NCI-H1436 (cell line): ENCODE measurements around the gene ZNF618.
"Not testable (repeated sequence)": the region's sequence is repeated elsewhere in the genome, so short reads cannot be mapped to it uniquely, and the experiment has no call there.

ENCODE experiments used
- DNase-seq: peaks from one replicate; lab custom pipeline; 2025; lab: John Stamatoyannopoulos, UW

The ZNF618 gene

DNA sequence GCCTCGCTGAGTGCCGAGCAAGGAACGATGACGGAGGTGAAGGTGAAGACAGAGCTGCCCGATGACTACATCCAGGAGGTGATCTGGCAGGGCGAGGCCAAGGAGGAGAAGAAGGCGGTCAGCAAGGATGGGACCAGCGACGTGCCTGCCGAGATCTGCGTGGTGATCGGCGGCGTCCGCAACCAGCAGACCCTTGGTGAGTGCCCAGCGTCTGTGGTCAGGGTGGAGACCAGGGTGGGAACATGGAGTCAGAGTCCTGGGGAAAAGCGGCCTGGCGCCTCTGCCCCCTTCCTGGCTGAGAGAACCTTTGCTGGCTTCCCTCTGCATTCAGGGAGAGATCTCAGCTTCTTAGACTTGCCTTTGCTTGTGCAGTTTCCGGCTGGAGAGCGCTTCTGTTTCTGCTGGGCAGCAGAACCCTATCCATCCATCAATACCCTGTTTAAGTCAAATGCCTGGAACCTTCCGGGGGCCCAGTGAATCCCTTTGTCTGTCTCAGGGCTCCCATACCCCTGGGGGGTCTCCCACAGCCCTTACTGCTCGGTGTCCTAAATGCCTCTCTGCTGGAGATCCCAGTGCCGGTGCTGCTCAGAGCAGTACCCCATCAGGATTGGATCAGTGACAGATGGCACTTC is 112.4 kb downstream of the ZNF618 start:
- DNase-seq, result no peak

DNA sequence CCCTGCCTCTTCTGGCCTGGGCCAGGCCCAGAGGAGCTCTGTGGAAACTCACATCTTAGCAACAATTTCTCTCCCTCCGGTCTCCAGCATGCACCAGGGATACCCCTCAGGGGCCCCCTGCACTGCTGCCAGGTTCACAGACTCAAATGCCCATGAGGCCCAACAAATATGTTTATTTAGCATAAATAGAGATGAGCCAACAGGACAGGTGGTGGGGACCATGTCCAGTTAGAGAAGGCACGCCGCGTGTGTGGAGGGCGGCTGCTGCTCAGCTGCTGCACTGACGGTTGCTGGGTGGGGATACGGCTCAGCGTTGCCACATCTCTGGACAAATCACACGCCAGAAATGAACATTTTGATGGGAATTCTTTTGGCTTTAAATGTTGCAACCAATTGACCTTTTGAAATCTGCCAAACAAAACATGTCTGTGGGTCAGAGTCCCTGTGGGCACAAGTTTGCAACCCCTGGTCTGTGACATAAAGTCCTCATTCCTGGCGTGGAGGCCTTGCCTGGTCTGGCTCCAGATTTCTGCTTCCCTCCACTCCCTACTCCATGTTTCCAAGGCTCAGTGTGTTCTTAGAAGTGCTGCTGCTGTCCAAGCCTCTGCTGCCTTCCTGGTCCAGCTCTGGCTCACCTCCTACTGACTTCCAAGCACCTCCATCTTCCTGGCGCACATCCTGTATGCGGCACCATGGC is 113.1 kb downstream of the ZNF618 start:
- no peak for DNase-seq

DNA sequence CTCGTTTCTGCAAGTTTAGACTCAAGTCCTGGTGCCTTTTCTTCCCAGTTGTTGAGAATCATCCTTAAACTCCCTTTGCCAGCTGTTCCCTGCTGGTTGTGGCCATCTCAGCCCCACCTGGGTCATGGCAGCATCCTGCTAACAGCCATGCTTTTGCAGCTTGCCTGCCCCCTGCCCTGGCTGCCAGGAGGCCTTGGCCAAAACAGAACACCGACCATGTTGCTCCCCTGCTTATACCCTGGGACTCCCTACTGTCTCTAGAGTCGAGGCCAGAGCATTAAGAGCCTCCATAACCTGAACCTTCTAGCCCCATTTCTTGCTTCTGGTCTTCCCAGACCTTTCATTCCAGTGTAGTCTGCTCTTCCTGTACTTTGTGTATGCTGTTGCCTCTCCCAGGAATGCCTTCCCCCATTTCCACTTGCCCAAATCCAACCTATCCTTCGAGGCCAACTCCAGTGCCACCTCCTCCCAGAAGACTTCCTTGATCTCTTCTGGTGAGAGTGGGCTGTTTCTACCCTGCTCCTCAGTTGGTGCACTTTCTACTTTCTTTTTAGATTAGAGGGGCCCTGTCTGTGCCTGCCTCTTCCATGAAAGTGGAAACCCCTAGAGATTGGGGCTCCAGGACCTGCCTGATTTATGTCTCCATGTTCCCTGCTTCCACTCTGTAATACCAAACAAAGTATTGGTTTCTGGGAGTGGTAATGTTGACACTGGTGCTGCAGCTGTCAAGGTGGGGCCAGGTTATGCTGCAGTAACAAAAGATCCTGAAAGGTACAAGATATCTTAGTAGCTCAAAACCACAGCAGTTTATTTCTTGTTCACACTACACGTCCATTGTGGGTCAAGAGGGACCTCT is 113.8 kb downstream of the ZNF618 start:
- no peak for DNase-seq

DNA sequence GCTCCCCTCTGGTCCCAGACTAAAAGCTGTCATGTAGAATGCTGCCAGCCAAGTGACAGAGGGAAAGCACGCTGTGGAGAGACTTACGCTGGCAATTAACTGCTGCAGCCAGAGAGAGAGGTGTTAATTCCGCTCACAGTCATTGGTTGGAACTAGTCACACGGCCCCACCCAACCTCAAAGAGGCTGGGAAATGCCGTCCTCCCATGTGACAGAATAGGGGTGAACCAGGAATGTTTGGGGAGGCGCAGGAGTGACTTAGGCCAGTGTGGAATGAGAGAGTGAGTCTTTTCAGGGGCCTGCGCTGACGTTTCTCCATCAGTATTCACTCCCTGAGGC is 114.4 kb downstream of the ZNF618 start:
- no peak for DNase-seq

DNA sequence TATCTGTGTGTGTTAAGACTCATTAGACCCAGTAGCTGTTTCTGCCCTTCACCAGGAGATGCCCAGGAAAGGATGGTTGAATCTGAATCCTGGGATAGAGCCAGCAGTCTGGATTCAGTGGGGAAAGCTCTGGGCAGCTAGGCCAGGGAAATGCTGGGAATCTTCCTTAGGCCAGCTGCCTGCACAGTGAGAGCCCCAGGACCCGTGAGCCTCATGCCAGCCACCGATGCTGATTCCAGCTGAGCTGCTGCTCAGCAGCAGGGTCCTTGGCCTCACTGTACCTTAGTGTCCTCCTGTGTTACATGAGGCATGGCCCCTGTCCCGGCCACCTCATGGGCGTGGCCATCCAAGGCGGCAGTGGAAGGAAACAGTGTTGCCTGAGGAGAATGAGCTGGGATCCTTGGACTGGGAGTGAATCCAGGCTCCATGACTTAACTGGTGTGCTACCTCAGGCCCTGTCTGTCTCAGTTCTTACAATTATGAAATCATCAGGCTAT is 114.9 kb downstream of the ZNF618 start:
- no peak for DNase-seq

DNA sequence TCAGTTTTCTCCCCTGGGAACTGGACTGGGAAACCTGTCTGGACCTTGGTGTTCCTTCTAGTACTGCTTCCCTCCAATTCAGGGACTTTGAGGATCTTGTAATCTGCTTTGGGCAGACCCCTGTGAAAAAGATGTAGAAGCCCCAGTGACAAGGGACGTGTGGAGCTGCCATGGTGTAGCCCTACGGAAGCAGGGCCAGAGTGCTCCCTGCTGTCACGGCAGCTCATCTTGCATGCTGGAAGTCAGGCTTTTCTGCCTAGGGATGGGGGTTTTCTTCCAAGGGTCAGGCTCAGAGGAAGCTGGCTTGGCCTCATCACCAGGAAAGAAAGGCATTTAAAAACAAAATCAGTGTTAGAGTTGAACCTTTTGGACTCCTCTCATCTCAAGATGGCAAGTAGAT is 115.6 kb downstream of the ZNF618 start:
- DNase-seq, result no peak

DNA sequence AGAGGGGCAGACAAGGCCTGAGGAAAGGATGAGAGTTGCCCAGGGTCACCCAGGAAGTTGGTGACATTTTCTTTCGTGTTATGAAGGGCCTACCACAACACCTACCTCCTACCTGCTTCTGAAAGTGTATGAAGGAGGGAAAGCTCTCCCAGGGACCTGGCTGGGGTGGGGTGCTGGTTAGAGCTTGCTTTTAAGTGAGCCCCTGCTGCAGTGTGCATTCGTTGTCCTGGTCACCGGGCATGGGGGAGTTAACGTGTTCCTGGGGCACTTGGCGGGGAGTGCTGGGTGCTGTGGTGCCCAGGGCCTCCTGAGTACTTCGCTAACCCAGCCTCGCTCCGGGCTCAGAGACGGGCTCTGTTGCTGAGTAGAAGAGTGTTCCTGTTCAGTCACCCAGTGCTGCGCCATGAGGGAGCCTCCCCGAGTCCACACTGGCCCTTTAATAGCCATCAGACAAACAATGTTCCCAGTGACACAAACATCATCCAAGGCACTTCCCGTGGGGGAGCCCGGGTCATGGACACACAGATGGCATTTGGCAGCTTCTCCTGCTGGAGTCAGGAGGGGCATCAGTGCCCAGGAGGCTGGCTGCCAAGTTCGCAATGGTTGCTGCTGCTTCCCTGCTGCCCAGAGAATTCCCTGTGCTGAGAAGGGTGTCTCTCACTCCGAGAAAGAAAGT is 116.3 kb downstream of the ZNF618 start:
- DNase-seq, result no peak

DNA sequence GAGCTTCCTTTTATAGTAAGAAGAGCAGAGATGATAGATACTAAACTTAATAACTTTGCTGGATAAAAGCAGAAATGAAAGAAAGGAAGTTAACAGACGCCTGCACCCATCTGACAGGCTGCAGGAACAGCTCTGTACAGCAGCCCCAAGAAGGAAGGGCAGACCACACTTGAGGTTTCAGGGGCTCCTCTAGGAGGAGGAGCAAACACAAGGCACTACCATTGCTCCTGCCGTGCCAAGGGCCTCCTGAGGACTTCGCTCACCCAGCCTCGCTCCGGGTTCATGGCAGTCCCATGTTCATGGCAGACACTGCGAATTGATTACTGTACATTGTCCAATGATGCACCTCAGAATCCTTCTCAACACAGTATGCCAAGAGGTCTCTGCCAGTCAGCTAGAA is 116.9 kb downstream of the ZNF618 start:
- no peak for DNase-seq

DNA sequence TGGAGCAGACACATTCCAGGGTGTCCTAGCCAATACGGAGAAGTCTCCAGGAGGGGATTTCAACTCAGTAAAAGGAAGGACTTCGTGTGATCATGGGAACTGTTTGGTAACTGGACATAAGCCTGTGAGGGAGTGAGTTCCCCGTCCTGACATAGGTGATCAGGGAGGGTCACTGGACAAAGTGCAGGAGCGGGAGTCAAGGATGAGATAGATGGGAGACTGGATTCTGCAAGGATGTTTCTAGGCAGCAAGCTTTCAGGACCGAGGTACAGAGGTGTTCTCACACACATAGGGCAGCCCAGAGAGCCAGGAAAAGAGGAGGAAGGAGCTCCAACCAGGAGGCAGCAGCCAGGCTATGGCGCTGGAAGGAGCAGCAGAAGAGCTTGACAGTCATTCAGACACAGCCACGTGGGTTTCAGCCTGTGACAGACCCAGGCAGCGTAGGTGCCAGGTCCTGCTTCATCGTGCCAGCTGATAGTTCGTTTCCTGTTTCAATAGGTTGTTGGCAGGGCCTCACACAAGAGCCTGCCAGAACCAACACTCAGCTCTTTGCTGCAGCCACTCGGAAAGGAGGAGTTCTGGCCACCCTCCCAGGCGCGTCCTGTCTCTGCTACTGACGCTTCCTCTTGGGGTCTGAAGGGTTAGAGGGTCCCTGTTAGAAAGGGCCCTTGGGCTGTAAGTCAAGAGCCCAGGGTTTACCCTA is 117.9 kb downstream of the ZNF618 start:
- no peak for DNase-seq

DNA sequence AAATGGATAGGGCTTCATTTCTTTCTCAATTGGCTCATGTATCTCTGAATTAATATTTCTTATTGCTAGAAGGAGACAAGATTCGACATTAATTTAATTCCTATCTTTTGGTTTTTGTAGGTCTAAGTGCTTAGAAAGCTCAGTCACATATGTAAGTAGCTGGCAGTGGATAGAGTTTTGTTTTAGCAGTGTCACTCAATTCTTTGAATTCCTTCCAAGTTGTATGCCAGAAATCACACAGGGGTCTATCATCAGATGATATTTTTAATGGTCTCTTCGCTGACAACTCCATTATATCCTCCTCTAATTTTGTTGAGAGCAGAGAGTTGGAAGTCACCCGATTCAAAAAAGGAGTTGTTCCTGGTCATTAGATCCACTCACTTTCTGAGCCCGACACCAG is 119.3 kb downstream of the ZNF618 start:
- DNase-seq, result no peak

DNA sequence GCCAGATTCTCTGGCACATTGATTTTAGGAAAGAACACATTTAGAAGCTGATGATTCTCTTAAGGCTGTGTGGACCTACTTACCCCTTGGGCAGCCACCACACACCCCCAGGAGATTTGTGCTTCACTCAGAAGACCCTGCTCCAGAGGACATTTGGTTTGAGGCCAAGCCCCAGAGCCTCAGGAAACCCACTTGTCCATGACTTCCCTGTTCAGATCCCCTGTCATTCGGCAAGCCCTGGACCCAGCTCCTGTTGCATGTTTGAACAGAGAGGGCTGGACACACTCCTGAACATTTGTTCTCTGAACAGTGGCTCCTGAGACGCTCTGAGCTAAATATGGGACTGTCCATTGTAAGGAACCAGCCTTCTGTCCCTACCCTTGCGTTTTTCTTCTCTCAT is 119.9 kb downstream of the ZNF618 start:
- DNase-seq, result no peak

DNA sequence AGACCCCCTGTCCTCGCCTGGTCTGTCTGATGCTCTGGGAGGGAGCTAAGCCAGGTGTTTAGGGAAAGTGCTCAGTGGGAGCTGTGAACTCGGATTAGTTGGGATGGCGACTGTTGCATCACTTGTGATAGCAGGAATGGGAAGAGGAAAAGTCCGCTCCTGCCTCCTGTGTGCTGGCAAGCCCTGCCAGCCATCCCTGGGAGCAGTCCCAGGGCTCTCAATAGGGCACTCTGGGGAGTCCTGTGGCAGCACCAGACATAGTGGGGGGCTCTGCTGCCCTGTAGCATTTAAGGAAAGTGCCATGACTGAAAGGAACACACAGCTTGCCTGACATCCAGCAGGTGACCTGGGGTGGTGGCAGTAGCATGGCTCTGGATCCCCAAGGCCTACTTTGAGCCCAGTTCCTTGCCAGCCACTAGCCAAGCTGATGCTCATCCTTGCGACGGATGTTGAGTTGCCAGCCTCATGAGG is 120.5 kb downstream of the ZNF618 start:
- DNase-seq, result no peak

DNA sequence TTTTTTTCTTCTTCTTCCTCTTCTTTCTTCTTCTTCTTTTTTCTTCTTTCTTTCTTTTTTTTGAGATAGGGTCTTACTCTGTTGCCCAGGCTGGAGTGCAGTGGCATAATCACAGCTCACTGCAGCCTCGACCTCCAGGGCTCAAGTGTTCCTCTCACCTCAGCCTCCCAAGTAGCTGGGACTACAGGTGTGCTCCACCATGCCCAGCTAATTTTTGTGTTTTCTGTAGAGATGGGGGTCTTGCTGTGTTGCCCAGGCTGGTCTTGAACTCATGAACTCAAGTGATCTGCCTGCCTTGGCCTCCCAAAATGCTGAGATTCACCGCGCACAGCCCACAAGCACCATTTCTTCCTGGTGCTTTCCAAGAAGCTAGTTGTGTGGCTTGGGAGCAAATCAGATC is 121.0 kb downstream of the ZNF618 start:
- not testable (repeated sequence) for DNase-seq

DNA sequence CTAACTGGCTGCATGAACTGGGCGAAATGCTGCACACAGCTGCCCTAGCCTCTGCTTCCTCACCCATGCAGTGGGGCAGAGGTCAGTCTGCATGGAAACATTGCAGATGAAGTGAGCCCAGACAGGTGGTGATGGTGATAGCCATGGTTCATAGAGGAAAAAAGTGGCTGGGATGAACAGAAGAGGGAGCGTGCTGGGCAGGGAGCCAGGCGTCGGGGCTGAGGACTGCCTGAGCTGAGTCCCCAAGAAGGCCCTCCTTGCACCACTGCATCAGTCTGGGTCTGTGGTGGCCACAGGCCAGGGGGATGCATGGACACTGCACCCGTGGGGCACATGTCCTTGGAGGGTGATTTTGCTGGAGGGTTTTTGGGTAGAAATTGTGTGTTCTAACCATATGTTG is 121.5 kb downstream of the ZNF618 start:
- DNase-seq, result no peak

DNA sequence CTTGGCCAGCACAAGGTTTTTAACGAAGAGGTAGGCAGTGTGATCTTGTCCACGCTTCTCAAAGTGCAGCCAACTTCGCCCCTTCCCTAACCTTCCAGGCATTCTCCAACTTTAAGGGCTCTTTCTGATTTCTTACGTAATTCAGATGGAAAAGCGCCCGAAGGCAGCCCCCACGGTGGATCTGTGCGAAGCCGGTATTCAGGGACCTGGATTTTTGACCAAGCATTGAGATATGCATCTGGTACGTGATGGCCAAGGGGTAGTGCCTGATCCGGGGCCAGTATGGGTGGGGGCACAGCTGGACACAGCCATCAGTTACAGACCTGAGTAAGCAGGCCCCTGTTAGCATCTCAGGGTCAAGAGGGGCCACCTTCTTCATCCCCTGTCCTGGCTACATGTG is 122.0 kb downstream of the ZNF618 start:
- no peak for DNase-seq

DNA sequence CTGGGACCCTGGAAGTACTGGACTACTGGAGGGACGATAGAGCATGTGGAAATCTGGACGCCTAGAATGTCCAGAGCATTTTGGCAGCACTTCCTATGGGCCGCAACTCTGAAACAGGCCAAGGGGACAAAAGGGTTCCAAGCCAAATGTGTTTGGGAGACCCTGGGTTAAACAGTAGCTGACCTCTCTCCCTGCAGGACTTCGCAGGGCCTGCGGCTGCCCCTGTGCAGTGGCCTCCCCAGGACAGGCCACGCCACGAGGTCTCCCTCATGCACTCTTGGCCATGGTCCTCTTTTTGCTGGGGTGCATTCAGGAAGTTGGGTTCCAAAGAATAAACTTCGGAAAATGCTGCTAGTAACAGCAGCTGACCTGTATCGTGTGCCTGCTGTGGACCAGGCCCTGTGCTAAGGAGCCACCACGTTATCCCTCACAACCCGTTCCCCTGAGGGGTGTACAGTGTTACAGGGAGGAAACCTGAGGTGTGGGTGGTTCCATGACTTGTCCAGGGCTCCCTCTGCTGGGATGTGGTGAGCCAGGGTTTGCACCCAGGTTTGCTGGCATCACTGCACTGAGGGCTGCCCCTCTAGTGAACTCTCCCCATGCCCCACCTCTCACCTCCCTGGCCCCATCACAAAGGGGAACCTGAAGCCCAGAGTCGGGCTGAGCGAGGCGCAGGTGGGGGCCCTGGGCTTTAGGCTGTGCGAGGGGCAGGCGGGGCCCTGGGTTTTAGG is 122.6 kb downstream of the ZNF618 start:
- no peak for DNase-seq

DNA sequence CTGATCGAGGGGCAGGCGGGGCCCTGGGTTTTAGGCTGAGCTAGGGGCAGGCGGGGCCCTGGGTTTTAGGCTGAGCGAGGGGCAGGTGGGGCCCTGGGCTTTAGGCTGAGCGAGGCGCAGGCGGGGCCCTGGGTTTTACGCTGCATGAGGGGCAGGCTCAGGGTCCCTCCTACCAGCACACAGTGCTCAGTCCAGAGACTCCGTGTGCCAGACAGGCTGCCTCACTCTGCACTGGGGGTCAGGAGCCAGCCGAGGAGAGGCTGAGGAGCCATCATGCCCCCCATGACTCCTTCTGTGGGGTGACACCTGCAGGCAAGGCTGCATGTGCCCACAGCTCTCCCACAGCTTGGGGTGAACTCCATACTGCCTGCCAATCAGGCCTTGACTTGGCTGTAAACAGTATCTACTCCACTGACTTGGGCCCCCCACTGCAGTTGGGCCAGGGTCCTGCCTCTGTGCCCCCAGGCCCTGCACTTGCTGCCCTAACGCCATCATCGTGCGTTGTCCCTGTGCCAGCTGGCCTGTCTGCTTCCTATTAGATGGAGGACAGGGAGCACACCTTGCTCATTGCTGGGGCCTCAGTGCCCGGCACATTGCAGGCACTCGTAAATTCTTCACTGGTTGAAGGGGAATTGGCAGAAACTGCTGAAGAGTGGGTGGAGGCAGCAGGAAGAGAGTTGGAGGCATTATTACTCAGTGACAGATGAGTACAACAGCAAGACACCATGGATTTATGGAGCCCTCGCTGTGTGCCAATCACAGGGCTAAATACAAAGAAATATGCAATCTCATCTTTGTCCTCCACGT is 123.3 kb downstream of the ZNF618 start:
- DNase-seq, result no peak

DNA sequence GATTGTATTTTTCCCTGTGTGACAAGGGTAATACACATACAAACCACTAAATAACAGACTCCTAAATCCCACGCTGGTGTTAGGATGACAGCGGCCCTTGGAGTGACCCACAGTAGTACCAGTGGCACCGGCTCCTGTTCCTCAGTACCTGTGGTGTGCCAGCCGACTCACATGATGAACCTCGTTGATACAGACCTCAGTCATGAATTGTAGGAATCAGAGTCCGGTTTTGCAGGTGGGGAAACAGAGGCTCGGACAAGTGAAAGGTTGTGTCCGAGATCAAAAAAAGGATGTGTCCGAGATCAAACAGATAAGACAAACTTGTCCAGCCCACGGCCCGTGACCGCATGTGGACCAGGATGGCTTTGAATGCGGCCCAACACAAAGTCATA is 124.0 kb downstream of the ZNF618 start:
- DNase-seq, result no peak

DNA sequence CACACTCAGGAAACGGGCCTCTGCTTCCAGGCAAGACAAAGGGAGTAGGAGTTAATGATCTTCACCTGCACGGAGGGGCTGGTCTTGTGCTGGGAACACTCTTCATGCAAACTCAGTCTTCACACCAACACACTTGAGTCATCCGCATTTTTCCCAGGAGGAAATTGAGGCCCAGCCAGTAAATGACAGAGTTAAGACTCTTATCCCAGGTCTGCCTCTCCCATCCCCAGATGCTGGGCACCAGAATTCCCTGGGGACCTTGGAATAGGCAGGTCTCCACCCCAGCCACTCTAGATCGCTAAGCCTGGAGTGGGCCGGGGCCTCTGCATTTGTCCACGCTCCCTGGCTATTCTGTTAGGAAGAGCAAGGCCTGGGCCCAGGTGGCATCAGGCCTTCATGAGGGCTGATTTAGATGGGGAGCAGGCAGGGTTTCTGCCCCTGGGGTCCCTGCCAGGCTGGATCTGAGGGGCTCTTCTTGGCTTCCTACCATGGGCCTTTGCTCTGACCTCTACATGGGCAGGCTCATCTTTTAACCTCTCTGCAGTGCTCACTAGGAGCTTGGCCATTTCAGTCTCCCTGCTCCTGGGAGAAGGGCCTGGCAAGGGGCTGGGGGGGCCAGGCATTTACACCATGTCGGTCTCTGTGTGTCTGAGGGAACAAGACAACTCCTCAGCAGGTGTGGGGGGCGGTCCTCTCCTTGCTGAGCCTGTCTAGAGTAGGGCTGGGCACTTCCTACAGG is 124.7 kb downstream of the ZNF618 start:
- no peak for DNase-seq

DNA sequence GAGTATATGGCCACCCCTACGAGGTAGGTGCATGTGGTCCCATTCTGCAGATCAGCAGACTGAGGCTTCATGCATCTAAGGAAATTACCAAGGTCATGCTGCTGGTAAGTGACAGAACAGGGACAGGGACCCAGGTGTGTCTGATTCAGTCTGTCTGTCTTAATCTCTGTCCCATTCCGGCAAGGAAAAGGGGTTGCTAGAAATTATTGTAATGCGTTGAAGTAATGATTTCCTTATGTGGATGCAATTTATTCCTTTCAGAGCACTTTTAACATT is 125.2 kb downstream of the ZNF618 start:
- DNase-seq, result no peak
